Nephron (organoid): Measurements from ENCODE around the gene PRR23E.

Experiments
- H3K27ac Mint-ChIP-seq, 3 experiments: 2 replicates each; pipeline ENCODE4 v1.8.0; 2020; ENCODE audit warnings: mixed read lengths in 3 of 3, mild to moderate bottlenecking in 2 of 3, moderate library complexity in 1 of 3
- H3K27me3 Mint-ChIP-seq: 2 replicates; pipeline ENCODE4 v1.8.0; 2021; ENCODE audit warnings: low read depth, mild to moderate bottlenecking, moderate library complexity, mixed read lengths
- H3K36me3 Mint-ChIP-seq: 2 replicates; pipeline ENCODE4 v1.8.0; 2020; ENCODE audit warnings: low read depth, mixed read lengths
- H3K4me1 Mint-ChIP-seq: 2 replicates; pipeline ENCODE4 v1.8.0; 2020; ENCODE audit warnings: mixed read lengths
- H3K4me3 Mint-ChIP-seq, 3 experiments: 2 replicates each; pipeline ENCODE4 v1.8.0; 2020; ENCODE audit warnings: mild to moderate bottlenecking in 3 of 3, mixed read lengths in 3 of 3, moderate library complexity in 2 of 3
- H3K9me3 Mint-ChIP-seq: 2 replicates; pipeline ENCODE4 v1.8.0; 2020; ENCODE audit warnings: mixed read lengths
- CTCF ChIP-seq, 3 experiments: fragments of 200-600 bp; sonication (generic); IDR thresholded peaks; one replicate each; pipeline ENCODE4 v1.5.0; 2021; ENCODE audit warnings: antibody characterized with exemption in 3 of 3; ENCODE audit not compliant: unreplicated experiment in 3 of 3

PRR23E gene

GRCh38 chr3:127174284-127174683, 18.6 kb upstream of the PRR23E start:
- peaks cover 46% of the 10 kb centered on the region for H3K27me3 Mint-ChIP-seq
- TF ChIP-seq CTCF (IDR thresholded peaks at IDR 0.05; ENCODE audit: unreplicated experiment in 3 of 3) = no peak
- no peak overlapping the region for H3K4me3 Mint-ChIP-seq
- no peaks in the 10 kb centered on the region for H3K36me3 Mint-ChIP-seq
- H3K4me1 Mint-ChIP-seq = peaks cover 35% of the 10 kb centered on the region
- H3K27ac Mint-ChIP-seq = no peak overlapping the region
- H3K9me3 Mint-ChIP-seq = peaks cover 30% of the 10 kb centered on the region

- Mint-ChIP-seq H3K4me3 (no peak overlapping the region), H3K4me1 (peaks cover 34% of the 10 kb centered on the region), H3K9me3 (peaks cover 34% of the 10 kb centered on the region), H3K27ac (no peak overlapping the region), H3K27me3 (peaks cover 46% of the 10 kb centered on the region), H3K36me3 (no peaks in the 10 kb centered on the region)
- no peak for TF ChIP-seq CTCF (IDR thresholded peaks at IDR 0.05; ENCODE audit: unreplicated experiment in 3 of 3)
Measured at GRCh38 chr3:127174715-127175140, 18.2 kb upstream of the PRR23E start.

DNA sequence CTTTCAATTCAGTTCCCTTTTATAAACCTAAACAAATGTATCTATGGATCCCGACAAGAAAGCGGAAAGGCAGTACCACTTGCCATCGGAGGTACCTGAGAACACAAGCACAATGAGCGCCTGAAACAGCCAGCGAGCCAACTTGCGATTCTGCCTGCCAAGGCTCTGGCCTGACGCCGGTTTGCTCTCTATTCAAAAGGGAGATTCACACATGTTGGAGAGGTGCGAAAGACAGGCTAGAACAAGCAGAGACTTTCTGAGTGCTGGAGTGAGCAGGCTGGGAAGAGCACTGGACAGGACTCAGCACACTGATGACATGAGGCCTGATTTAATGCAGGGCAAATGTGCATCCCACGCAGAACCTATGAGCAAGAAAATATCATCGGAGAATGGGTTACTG, 17.7 kb upstream of the PRR23E start:
- Mint-ChIP-seq H3K27me3 (peaks cover 48% of the 10 kb centered on the region), H3K9me3 (peaks cover 38% of the 10 kb centered on the region), H3K27ac (no peak overlapping the region), H3K4me3 (no peak overlapping the region), H3K4me1 (peaks cover 34% of the 10 kb centered on the region), H3K36me3 (no peaks in the 10 kb centered on the region)
- TF ChIP-seq CTCF (IDR thresholded peaks at IDR 0.05; ENCODE audit: unreplicated experiment in 3 of 3) = no peak

GRCh38 chr3:127177226-127177625, 15.7 kb upstream of the PRR23E start:
- Mint-ChIP-seq H3K36me3 (no peaks in the 10 kb centered on the region), H3K4me1 (peaks cover 17% of the 10 kb centered on the region), H3K9me3 (peaks cover 40% of the 10 kb centered on the region), H3K4me3 (no peak overlapping the region), H3K27me3 (peaks cover 42% of the 10 kb centered on the region), H3K27ac (no peak overlapping the region)
- TF ChIP-seq CTCF (IDR thresholded peaks at IDR 0.05; ENCODE audit: unreplicated experiment in 3 of 3) = no peak

DNA sequence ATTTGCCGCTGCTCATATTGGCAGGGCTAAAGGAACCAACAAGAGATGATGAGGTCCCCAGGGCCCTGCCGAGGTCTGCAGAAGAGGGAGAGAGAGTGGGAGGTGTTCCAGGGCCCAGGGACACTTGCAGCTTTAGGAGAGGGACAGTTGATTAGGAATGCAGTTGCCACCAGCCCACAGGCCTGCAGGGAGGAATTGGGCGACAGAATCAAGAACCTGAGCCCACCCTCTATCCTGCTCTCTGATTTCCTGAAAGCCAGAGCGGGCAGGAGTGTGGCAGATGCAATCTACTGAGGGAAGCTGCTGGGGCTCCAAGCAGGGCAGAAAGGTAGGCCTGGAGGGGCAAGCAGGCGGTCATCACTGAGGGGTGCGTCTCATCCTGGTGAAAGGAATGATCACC, 12.1 kb upstream of the PRR23E start:
- TF ChIP-seq CTCF (IDR thresholded peaks at IDR 0.05; ENCODE audit: unreplicated experiment in 3 of 3) = no peak
- Mint-ChIP-seq H3K36me3 (no peaks in the 10 kb centered on the region), H3K9me3 (peaks cover 36% of the 10 kb centered on the region), H3K4me3 (no peak overlapping the region), H3K4me1 (no peaks in the 10 kb centered on the region), H3K27ac (no peak overlapping the region), H3K27me3 (peaks cover 14% of the 10 kb centered on the region)

GRCh38 chr3:127182431-127182830, 10.5 kb upstream of the PRR23E start:
- no peaks in the 10 kb centered on the region for H3K36me3 Mint-ChIP-seq
- peaks cover 24% of the 10 kb centered on the region for H3K9me3 Mint-ChIP-seq

More at GRCh38 chr3:127182431-127182830, 10.5 kb upstream of the PRR23E start:
- no peak for TF ChIP-seq CTCF (IDR thresholded peaks at IDR 0.05; ENCODE audit: unreplicated experiment in 3 of 3)
- no peak overlapping the region for H3K27ac Mint-ChIP-seq
- no peaks in the 10 kb centered on the region for H3K4me1 Mint-ChIP-seq
- peaks cover 14% of the 10 kb centered on the region for H3K27me3 Mint-ChIP-seq
- no peak overlapping the region for H3K4me3 Mint-ChIP-seq
